GM12892 (cell line): ENCODE data around the gene STIM2.

Experiments used
- POLR2A ChIP-seq: IDR thresholded peaks from 2 replicates; pipeline ENCODE4 v1.6.1; 2011; ENCODE audit warnings: low read depth, low read length, control low read depth
- POLR2AphosphoS5 ChIP-seq: IDR thresholded peaks from 2 replicates; pipeline ENCODE4 v1.6.1; 2011; ENCODE audit warnings: low read depth, low read length, control low read depth

GRCh38 chr4:26953366-26953765 lies 92.7 kb downstream of the STIM2 start:
- TF ChIP-seq POLR2A = no peak
- no peak for TF ChIP-seq POLR2AphosphoS5
